GM10266 (cell line): ENCODE data around the gene TCF19.
"Not testable (repeated sequence)": the region's sequence is repeated elsewhere in the genome, so short reads cannot be mapped to it uniquely, and the experiment has no call there.

Source experiments
- DNase-seq: peaks from one replicate; pipeline ENCODE4 v3.0.0; 2012; ENCODE audit errors: extremely low spot score
- TF ChIP-seq, protein P1 (sequence below): IDR thresholded peaks from 2 replicates; pipeline ENCODE4 v1.5.1; 2012; ENCODE audit warnings: mild to moderate bottlenecking, low read depth; ENCODE audit not compliant: control insufficient read depth, insufficient read depth; ENCODE audit errors: missing control alignments

The TCF19 gene

DNA sequence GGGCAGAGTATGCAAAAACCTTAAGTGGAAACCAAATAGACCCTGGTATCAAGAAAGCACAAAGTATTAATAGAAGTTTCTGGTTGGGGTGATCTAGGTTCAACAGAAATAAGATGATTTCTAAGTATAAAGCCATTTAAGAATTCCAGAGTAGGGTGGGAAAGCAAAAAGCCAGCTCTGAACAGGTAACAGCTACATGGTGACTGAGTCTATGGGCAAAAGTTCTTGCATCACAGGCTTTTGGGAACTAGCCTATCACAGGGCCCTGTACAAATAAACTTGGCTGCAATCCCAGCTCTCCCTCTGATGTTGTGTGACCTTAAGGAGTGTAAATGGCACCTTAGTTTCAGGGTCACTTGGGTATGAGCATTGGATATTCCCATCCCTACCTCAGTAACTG lies 5.5 kb downstream of the TCF19 start:
- TF ChIP-seq, protein P1, sequence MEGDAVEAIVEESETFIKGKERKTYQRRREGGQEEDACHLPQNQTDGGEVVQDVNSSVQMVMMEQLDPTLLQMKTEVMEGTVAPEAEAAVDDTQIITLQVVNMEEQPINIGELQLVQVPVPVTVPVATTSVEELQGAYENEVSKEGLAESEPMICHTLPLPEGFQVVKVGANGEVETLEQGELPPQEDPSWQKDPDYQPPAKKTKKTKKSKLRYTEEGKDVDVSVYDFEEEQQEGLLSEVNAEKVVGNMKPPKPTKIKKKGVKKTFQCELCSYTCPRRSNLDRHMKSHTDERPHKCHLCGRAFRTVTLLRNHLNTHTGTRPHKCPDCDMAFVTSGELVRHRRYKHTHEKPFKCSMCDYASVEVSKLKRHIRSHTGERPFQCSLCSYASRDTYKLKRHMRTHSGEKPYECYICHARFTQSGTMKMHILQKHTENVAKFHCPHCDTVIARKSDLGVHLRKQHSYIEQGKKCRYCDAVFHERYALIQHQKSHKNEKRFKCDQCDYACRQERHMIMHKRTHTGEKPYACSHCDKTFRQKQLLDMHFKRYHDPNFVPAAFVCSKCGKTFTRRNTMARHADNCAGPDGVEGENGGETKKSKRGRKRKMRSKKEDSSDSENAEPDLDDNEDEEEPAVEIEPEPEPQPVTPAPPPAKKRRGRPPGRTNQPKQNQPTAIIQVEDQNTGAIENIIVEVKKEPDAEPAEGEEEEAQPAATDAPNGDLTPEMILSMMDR, result no peak
- no peak for DNase-seq

GRCh38 chr6:31164475-31165063 lies 6.2 kb downstream of the TCF19 start:
- not testable (repeated sequence) for DNase-seq

DNA sequence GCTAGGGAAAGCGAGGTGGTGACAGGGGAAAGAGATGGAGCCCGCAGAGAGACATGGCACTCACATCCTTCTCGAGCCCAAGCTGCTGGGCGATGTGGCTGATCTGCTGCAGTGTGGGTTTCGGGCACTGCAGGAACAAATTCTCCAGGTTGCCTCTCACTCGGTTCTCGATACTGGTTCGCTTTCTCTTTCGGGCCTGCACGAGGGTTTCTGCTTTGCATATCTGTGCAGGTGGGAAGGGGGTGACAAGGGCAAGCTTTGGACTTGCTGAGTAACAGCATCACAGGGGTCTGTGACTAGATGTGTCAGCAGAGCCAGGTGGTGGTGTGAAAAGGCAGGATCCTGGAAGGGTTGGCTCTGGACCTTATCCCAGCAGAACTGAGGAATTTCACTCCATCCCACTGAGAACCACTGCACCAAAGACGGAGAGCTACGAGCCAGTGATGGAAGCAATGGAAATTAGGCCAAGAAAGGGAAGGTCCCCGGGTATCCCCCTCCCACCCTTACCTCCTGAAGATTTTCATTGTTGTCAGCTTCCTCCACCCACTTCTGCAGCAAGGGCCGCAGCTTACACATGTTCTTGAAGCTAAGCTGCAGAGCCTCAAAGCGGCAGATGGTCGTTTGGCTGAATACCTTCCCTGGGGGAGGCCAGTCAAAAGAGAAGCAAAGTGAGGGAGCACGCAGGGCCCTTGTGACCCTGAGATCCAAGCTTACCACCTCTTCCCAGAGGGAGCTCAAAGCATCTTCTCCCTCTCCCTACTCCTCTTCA lies 6.9 kb downstream of the TCF19 start:
- peak; percentile 63 for DNase-seq

DNA sequence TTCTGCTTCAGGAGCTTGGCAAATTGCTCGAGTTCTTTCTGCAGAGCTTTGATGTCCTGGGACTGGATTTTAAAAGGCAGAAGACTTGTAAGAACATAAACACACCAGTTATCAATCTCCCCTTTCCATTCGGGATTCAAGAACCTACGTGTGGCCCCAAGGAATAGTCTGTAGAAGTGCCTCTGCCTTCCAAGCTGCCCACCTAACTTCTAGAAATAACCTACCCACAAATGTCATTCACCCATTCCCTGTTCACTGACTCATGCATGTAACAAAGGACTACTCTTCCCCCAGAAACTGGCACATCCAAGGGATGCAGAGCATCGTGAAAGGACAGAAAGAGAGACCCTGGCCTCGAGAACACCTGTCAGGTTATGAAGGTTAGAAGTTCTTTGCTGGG lies 7.6 kb downstream of the TCF19 start:
- TF ChIP-seq, protein P1, result no peak
- DNase-seq, result no peak

DNA sequence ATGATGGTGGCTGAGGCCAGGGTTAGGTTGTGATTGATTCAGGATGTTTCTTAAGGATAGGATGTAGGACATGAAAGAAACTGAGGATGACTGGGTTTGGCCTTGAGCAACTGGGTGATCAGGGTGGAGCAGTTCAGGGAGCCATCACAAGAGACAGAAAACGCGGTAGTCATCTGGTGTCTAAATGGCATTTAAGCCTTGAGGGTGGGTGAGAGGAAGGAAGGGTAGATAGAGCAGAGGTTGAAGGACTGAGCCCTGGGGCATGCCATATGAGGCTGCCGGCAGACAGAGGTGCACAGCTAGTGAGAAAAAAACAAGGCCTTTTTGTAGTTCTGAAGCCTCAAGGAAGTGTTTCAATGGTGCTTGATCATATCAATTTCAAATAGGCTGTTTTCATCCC lies 10.2 kb downstream of the TCF19 start:
- no peak for DNase-seq
- TF ChIP-seq, protein P1, result no peak

DNA sequence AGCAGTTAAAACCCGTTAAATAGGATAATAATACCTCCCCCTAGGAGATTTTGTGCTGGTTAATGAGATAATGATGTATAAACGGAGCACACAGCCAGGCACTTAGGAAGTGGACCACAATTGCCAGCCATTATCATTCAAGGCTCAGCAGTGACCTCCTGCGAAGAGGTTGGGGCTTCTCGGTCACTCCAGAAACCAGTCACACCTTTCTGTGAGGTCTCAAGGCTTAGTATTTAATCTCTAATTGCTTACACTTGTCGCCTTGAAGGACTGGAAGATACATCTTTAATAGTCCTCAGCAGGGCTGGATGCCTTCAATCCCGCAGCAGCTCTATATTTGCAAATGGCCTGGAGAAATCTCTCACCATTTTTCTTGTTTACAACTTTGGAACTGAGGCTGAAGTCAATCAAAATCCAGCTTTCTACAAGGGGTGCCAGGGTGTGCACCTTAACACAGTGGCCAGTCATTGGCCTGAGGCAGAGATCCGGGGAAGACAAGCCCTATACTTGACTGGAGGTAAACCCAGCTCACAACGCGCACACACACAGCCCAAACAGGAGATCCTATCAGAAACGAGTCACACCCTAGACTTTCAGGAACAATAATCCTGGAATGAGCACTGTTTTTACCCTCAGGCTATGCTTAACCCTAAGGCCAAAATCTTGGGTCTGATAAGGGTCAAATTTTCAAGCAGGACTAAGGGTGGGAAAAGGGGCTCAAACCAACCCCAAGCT lies 10.9 kb downstream of the TCF19 start:
- TF ChIP-seq, protein P1, result no peak
- no peak for DNase-seq

- DNase-seq, result not testable (repeated sequence)
Measured at GRCh38 chr6:31169858-31170599, 11.6 kb downstream of the TCF19 start.

DNA sequence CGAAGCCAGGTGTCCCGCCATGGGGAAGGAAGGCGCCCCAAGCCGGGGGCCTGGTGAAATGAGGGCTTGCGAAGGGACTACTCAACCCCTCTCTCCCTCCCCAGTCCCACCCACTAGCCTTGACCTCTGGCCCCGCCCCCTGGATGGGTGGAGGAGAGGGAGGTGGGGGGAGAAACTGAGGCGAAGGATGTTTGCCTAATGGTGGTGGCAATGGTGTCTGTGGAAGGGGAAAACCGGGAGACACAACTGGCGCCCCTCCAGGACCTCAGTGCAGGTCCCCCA lies 12.2 kb downstream of the TCF19 start, which contains the start of gene POU5F1:
Gene POU5F1, minus strand, starts transcription at position 83 of the 282 bp plus-strand sequence. Its CDS starts 62 bp downstream, at position 21.
- TF ChIP-seq, protein P1, result no peak
- DNase-seq, result no peak
